Hepatocyte (in vitro differentiated cells): ENCODE results near the gene ADIPOR2. TPM values are rescaled to one million over a fixed set of nuclear protein-coding genes. Genes with fewer than 3 reads are reported as not detected.

Experiments used
- DNase-seq: peaks from one replicate; pipeline ENCODE4 v3.0.0-alpha.2; 2016; ENCODE audit warnings: low spot score
- H2AFZ ChIP-seq: fragments of 200-600 bp; sonication (generic); 2 replicates; pipeline ENCODE4 v1.6.0; 2016; ENCODE audit warnings: antibody characterized with exemption, mild to moderate bottlenecking
- H3K27ac ChIP-seq: fragments of 200-600 bp; sonication (generic); 2 replicates; pipeline ENCODE4 v1.5.1; 2016; ENCODE audit warnings: mild to moderate bottlenecking
- H3K27me3 ChIP-seq: fragments of 200-600 bp; sonication (generic); 2 replicates; pipeline ENCODE4 v1.6.1; 2016
- H3K36me3 ChIP-seq: fragments of 200-600 bp; sonication (generic); replicated peaks from 2 replicates; pipeline ENCODE4 v1.5.1; 2016; ENCODE audit warnings: low read depth; ENCODE audit not compliant: insufficient read depth
- H3K4me1 ChIP-seq: fragments of 200-600 bp; sonication (generic); 2 replicates; pipeline ENCODE4 v1.5.1; 2016; ENCODE audit warnings: mild to moderate bottlenecking, moderate library complexity; ENCODE audit not compliant: insufficient read depth
- H3K4me2 ChIP-seq: fragments of 200-600 bp; sonication (generic); 2 replicates; pipeline ENCODE4 v1.6.0; 2016
- H3K4me3 ChIP-seq: fragments of 200-600 bp; sonication (generic); 2 replicates; pipeline ENCODE4 v1.5.1; 2016; ENCODE audit warnings: mild to moderate bottlenecking
- H3K79me2 ChIP-seq: fragments of 200-600 bp; sonication (generic); 2 replicates; pipeline ENCODE4 v1.6.0; 2017; ENCODE audit warnings: mild to moderate bottlenecking
- H3K9me2 ChIP-seq: fragments of 200-600 bp; sonication (generic); replicated peaks from 2 replicates; pipeline ENCODE4 v1.6.0; 2017; ENCODE audit warnings: mild to moderate bottlenecking; ENCODE audit not compliant: insufficient read depth
- H3K9me3 ChIP-seq: fragments of 200-600 bp; sonication (generic); 2 replicates; pipeline ENCODE4 v1.5.1; 2016; ENCODE audit warnings: low read depth, mild to moderate bottlenecking
- H4K20me1 ChIP-seq: fragments of 200-600 bp; sonication (generic); 2 replicates; pipeline ENCODE4 v1.6.0; 2016; ENCODE audit warnings: mild to moderate bottlenecking; ENCODE audit not compliant: insufficient read depth, poor library complexity, severe bottlenecking
- EZH2 ChIP-seq: fragments of 200-600 bp; sonication (generic); IDR thresholded peaks from 2 replicates; pipeline ENCODE4 v1.6.1; 2016; ENCODE audit warnings: antibody characterized with exemption, mild to moderate bottlenecking, borderline replicate concordance
- EZH2phosphoT487 ChIP-seq: fragments of 200-600 bp; sonication (generic); IDR thresholded peaks from one replicate; pipeline ENCODE4 v1.6.1; 2018; ENCODE audit warnings: antibody characterized with exemption, mild to moderate bottlenecking, low read depth, moderate library complexity; ENCODE audit not compliant: unreplicated experiment, severe bottlenecking
- WGBS: methylation state at CpG from one replicate; pipeline ENCODE4 v1.1.6; 2016; ENCODE audit warnings: low lambda C conversion rate; ENCODE audit errors: missing lambda C conversion rate; 5-methylcytosine and 5-hydroxymethylcytosine counted together
- polyA plus RNA-seq: library from polyadenylated mRNA; unstranded; fragments of >200 nt; fragmentation: Nextera tagmentation; extraction: Ambion mirVana; gene quantifications from 2 replicates; pipeline ENCODE4 v1.2.1, GENCODE V29; 2016
- total RNA-seq: library from RNA; depleted of rRNA; stranded (reverse); fragments of >200 nt; gene quantifications from 2 replicates; pipeline ENCODE4 v1.2.3, GENCODE V29; 2014
- TF ChIP-seq, protein P1 (sequence below): fragments of 200-600 bp; sonication (generic); IDR thresholded peaks from 2 replicates; pipeline ENCODE4 v1.5.1; 2016; ENCODE audit warnings: antibody characterized with exemption, mild to moderate bottlenecking; ENCODE audit not compliant: poor library complexity

Gene ADIPOR2
- total and polyA plus RNA-seq, 2 experiments from 2014 or later: 10.4 to 47.3 TPM

GRCh38 chr12:1811948-1812291 lies 121.0 kb downstream of the ADIPOR2 start:
- Histone ChIP-seq H3K4me3 (no peak overlapping the region), H3K9me3 (no peaks in the 10 kb centered on the region), H3K4me2 (no peak overlapping the region), H3K27me3 (no peaks in the 10 kb centered on the region), H3K36me3 (no peaks in the 10 kb centered on the region), H3K9me2 (no peaks in the 10 kb centered on the region), H3K27ac (peak overlapping the region; percentile 69), H2AFZ (no peak overlapping the region), H4K20me1 (no peaks in the 10 kb centered on the region), H3K4me1 (peaks cover 3% of the 10 kb centered on the region), H3K79me2 (no peaks in the 10 kb centered on the region)
- no peak for TF ChIP-seq EZH2
- TF ChIP-seq EZH2phosphoT487: no peak
- TF ChIP-seq, protein P1, sequence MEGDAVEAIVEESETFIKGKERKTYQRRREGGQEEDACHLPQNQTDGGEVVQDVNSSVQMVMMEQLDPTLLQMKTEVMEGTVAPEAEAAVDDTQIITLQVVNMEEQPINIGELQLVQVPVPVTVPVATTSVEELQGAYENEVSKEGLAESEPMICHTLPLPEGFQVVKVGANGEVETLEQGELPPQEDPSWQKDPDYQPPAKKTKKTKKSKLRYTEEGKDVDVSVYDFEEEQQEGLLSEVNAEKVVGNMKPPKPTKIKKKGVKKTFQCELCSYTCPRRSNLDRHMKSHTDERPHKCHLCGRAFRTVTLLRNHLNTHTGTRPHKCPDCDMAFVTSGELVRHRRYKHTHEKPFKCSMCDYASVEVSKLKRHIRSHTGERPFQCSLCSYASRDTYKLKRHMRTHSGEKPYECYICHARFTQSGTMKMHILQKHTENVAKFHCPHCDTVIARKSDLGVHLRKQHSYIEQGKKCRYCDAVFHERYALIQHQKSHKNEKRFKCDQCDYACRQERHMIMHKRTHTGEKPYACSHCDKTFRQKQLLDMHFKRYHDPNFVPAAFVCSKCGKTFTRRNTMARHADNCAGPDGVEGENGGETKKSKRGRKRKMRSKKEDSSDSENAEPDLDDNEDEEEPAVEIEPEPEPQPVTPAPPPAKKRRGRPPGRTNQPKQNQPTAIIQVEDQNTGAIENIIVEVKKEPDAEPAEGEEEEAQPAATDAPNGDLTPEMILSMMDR: no peak
- 88% methylated on average over 6 of the region's 6 CpGs for WGBS
- DNase-seq: no peak

DNA sequence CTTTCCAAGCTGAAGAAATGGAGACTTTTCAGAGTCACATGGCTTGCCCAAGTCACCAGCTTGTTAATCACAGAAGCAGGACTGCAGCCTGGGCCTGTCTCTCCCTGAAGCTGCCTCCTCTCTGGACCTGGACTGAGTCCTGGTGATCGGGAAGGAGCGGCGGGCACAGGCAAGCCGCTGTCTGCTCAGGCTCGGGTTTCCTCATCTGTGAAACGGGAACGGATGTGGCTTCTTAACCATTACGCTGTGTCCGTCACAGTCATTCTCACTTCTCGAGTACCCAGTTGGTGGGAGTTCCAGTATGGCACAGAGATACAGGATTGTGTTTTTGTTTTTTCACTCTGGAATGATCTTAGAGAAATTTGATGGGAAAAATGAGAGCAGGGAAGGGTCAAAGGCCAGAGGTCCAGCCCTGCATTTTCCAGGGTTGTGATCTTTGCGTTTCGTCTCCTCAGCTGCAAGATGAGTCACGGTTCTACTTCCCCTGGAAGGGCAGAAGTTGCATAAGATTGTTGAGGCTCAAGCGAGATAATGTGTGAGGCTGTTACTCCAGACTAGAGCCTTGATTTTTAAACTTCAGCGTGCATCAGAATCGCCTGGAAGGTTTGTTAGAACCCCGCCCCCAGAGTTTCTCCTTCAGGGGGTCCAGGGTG lies 121.9 kb downstream of the ADIPOR2 start:
- 75% methylated on average over 17 of the region's 17 CpGs for WGBS
- Histone ChIP-seq H3K36me3 (no peaks in the 10 kb centered on the region), H3K27ac (peak overlapping the region; percentile 69), H3K4me1 (peaks cover 3% of the 10 kb centered on the region), H3K4me2 (no peak overlapping the region), H3K9me3 (no peaks in the 10 kb centered on the region), H4K20me1 (no peaks in the 10 kb centered on the region), H2AFZ (no peak overlapping the region), H3K79me2 (no peaks in the 10 kb centered on the region), H3K4me3 (no peak overlapping the region), H3K9me2 (no peaks in the 10 kb centered on the region), H3K27me3 (no peaks in the 10 kb centered on the region)
- TF ChIP-seq EZH2 (no peak), EZH2phosphoT487 (no peak)
- TF ChIP-seq, protein P1: no peak
- DNase-seq: peak; percentile 62

DNA sequence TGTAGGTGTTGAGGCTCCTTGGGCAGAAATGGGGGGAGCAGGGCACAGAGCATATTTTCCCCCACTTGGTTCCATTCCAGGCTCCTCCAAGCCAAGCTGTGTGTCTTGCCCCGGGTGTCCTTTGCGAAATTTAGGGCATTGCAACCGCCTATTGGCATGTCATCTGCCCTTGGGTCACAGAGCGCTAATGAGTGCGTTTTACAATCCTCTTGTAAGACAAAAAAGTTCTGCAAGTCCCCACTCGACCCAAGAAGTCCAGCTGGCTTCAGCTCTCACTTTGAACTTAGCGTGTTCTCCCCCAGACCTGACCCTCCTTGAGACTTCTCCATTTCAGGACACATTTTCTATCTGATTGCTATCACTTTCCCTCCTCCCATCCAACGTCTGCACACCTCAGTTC lies 123.4 kb downstream of the ADIPOR2 start:
- no peaks in the 10 kb centered on the region for H3K9me2 ChIP-seq
- H3K4me1 ChIP-seq: peaks cover 3% of the 10 kb centered on the region
- no peak overlapping the region for H3K27ac ChIP-seq
- H3K79me2 ChIP-seq: no peaks in the 10 kb centered on the region
- no peak for TF ChIP-seq EZH2phosphoT487
- no peak for TF ChIP-seq EZH2
- TF ChIP-seq, protein P1: no peak
- H2AFZ ChIP-seq: no peak overlapping the region
- H3K4me2 ChIP-seq: no peak overlapping the region
- DNase-seq: no peak
- H3K4me3 ChIP-seq: no peak overlapping the region
- H3K36me3 ChIP-seq: no peaks in the 10 kb centered on the region
- H3K9me3 ChIP-seq: no peaks in the 10 kb centered on the region
- H4K20me1 ChIP-seq: no peaks in the 10 kb centered on the region
- WGBS: 88% methylated on average over 8 of the region's 8 CpGs
- no peaks in the 10 kb centered on the region for H3K27me3 ChIP-seq
